HepG2 (cell line): ENCODE results near the gene LRRN4CL. TPM values are rescaled to one million over a fixed set of nuclear protein-coding genes. Genes with fewer than 3 reads are reported as not detected.

ENCODE experiments used
- AGO1 ChIP-seq: fragments of 200-400 bp; formaldehyde crosslinking; IDR thresholded peaks from 2 replicates; pipeline ENCODE4 v1.6.1; 2017; ENCODE audit warnings: mild to moderate bottlenecking, low read depth, low read length, moderate library complexity; ENCODE audit not compliant: poor library complexity, severe bottlenecking
- CENPT ChIP-seq: sonication (generic); formaldehyde crosslinking; IDR thresholded peaks from 2 replicates; pipeline ENCODE4 v1.8.0; 2022; ENCODE audit warnings: low read depth, mild to moderate bottlenecking, moderate library complexity, missing genetic modification reagents
- CHCHD3 ChIP-seq: sonication (generic); formaldehyde crosslinking; IDR thresholded peaks from 2 replicates; pipeline ENCODE4 v1.8.0; 2022; ENCODE audit warnings: mild to moderate bottlenecking, missing genetic modification reagents, moderate library complexity
- ISL2 ChIP-seq: sonication (generic); formaldehyde crosslinking; IDR thresholded peaks from 2 replicates; pipeline ENCODE4 v1.5.0; 2020; ENCODE audit warnings: missing genetic modification reagents
- MAZ ChIP-seq, 2 experiments: sonication (generic) in 1 of 2; formaldehyde crosslinking in 1 of 2; IDR thresholded peaks; 2 replicates each; pipeline versions ENCODE4 v1.5.0 to v1.6.1; 2012 to 2020; ENCODE audit warnings: low read depth in 2 of 2, mild to moderate bottlenecking in 2 of 2, borderline replicate concordance in 1 of 2, improper control_type of control experiment in 1 of 2, low read length in 1 of 2, missing genetic modification reagents in 1 of 2, moderate library complexity in 1 of 2
- MZF1 ChIP-seq: sonication (generic); formaldehyde crosslinking; IDR thresholded peaks from 2 replicates; pipeline ENCODE4 v1.8.1; 2023; ENCODE audit warnings: mild to moderate bottlenecking, missing genetic modification reagents, borderline replicate concordance
- NCOR1 ChIP-seq: fragments of 200-600 bp; sonication (generic); IDR thresholded peaks from 2 replicates; pipeline ENCODE4 v1.7.0; 2017; ENCODE audit warnings: antibody characterized with exemption, low read length, borderline replicate concordance
- PAF1 ChIP-seq: IDR thresholded peaks from 2 replicates; pipeline ENCODE4 v1.6.1; 2016; ENCODE audit warnings: missing genetic modification reagents, missing compliant biosample characterization
- ZNF253 ChIP-seq: sonication (generic); formaldehyde crosslinking; IDR thresholded peaks from 2 replicates; pipeline ENCODE4 v1.8.0; 2022; ENCODE audit warnings: mild to moderate bottlenecking, missing genetic modification reagents, borderline replicate concordance
- ZNF317 ChIP-seq: sonication (generic); formaldehyde crosslinking; IDR thresholded peaks from 2 replicates; pipeline ENCODE4 v1.5.0; 2020; ENCODE audit warnings: mild to moderate bottlenecking, missing genetic modification reagents
- ZNF672 ChIP-seq: sonication (generic); formaldehyde crosslinking; IDR thresholded peaks from 2 replicates; pipeline ENCODE4 v1.8.1; 2022; ENCODE audit warnings: missing genetic modification reagents
- ZNF816 ChIP-seq: sonication (generic); formaldehyde crosslinking; IDR thresholded peaks from 2 replicates; pipeline ENCODE4 v1.8.0; 2022; ENCODE audit warnings: missing genetic modification reagents, mild to moderate bottlenecking, borderline replicate concordance
- ZNF878 ChIP-seq: sonication (generic); formaldehyde crosslinking; IDR thresholded peaks from 2 replicates; pipeline ENCODE4 v1.8.1; 2023; ENCODE audit warnings: mild to moderate bottlenecking, missing genetic modification reagents, moderate library complexity
- ZSCAN29 ChIP-seq: sonication (generic); formaldehyde crosslinking; conservative IDR thresholded peaks from 2 replicates; pipeline ENCODE4 v1.4.0; 2020; ENCODE audit warnings: mild to moderate bottlenecking, missing genetic modification reagents
- ZSCAN30 ChIP-seq: sonication (generic); formaldehyde crosslinking; IDR thresholded peaks from 2 replicates; pipeline ENCODE4 v1.5.0; 2020; ENCODE audit warnings: mild to moderate bottlenecking, missing genetic modification reagents
- polyA plus RNA-seq, 8 experiments: library from polyadenylated mRNA; depleted of rRNA in 3 of 8; stranded (reverse) in 7 of 8; unstranded in 1 of 8; fragments of >200 nt; fragmentation: Illumina TruSeq in 4 of 8; extraction: Trizol in 4 of 8; gene quantifications; 2 replicates each; pipeline versions ENCODE4 v1.2.1 to v1.2.3, GENCODE V29; 2011 to 2016; ENCODE audit warnings: low read depth in 4 of 8, missing spikeins in 1 of 8, mixed read lengths in 1 of 8; ENCODE audit not compliant: insufficient read depth in 1 of 8
- total RNA-seq, 5 experiments: library from RNA; depleted of rRNA; stranded (reverse); fragments of >200 nt; fragmentation: Illumina TruSeq; extraction: Trizol; gene quantifications; 2 replicates each; pipeline ENCODE4 v1.2.3, GENCODE V29; 2016; ENCODE audit warnings: low read depth in 1 of 5
- TF ChIP-seq, protein P1 (sequence below): sonication (generic); formaldehyde crosslinking; IDR thresholded peaks from 2 replicates; pipeline ENCODE4 v1.8.0; 2022; ENCODE audit warnings: missing genetic modification reagents, mild to moderate bottlenecking, inconsistent platforms, borderline replicate concordance
- TF ChIP-seq, protein P2 (sequence below): sonication (generic); formaldehyde crosslinking; IDR thresholded peaks from 2 replicates; pipeline ENCODE4 v1.5.0; 2020; ENCODE audit warnings: mild to moderate bottlenecking, missing genetic modification reagents
- TF ChIP-seq, protein P3 (sequence below): sonication (generic); formaldehyde crosslinking; IDR thresholded peaks from 2 replicates; pipeline ENCODE4 v1.4.0; 2020; ENCODE audit warnings: missing genetic modification reagents

The LRRN4CL gene
- total and polyA plus RNA-seq, 2 of the 13 experiments (the other 11 are each of a cell fraction or from before 2014, with no cell fraction given) = 0.11 TPM; not detected in 1

DNA sequence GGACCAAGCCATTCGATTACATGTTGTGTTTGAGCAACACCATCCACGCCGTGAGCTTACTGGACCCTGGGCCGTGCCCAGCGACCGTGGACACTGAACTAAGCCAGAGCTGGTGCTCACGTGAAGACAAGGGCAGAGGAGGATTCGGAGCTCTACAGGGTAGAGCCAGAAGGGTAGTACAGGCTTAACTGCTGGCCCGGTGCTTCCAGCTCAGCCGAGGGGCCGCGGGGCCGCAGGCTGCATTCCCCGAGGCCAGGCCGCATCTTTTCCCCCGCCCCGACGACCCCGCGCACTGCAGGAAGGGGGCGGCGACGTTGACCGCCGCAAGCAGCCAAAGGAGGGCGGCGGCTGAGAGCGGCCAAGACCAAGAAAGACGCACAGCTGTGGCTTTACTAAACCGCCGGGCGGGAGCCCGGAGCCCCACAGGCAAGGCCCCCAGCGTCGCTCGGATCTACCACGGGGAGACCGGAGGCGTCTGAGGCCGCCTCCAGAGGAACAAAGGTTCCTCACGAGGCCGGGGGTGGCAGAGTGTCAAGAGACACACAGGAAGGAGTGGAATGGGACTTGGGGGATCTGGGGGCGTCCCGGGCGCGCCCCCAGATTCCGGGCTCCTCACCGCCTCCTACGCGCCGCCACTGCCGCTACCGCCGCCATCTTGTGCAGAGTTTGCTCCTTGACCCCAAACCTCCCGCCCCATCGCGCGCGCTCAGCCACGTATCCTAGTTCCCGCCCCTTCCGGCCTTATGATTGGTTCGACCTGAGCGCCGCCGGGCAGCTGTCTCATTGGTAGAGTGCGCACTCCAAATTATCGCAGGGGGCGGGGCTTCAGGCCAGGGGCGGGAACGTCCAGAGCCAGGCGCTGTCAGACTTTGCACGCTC is 43.1 kb downstream of the LRRN4CL start, which contains the start of gene GANAB (continued):
- TF ChIP-seq ZSCAN29 (CRISPR knock-in tag) (no peak), MAZ (IDR thresholded peaks at IDR 0.05; ENCODE audit: borderline replicate concordance, low read depth, low read length) (no peak), MAZ (CRISPR knock-in tag; IDR thresholded peaks at IDR 0.05; ENCODE audit: low read depth) (no peak; the same call in 1 of the 2 replicates), PAF1 (CRISPR knock-in tag) (no peak), ZNF253 (no peak), CHCHD3 (CRISPR knock-in tag) (no peak), ZNF672 (CRISPR knock-in tag) (no peak), MZF1 (CRISPR knock-in tag) (no peak), ZNF317 (peak; percentile 61; the same call in 1 of the 2 replicates), NCOR1 (no peak), AGO1 (peak; percentile 84), ZNF816 (CRISPR knock-in tag) (0 out of 2 replicates have a peak, but pooled peaks have one; percentile 72), ISL2 (0 out of 2 replicates have a peak, but pooled peaks have one; percentile 13), ZNF878 (peak; percentile 43; the same call in 1 of the 2 replicates), ZSCAN30 (0 out of 2 replicates have a peak, but pooled peaks have one; percentile 44), CENPT (CRISPR knock-in tag) (no peak)
- TF ChIP-seq, protein P1, sequence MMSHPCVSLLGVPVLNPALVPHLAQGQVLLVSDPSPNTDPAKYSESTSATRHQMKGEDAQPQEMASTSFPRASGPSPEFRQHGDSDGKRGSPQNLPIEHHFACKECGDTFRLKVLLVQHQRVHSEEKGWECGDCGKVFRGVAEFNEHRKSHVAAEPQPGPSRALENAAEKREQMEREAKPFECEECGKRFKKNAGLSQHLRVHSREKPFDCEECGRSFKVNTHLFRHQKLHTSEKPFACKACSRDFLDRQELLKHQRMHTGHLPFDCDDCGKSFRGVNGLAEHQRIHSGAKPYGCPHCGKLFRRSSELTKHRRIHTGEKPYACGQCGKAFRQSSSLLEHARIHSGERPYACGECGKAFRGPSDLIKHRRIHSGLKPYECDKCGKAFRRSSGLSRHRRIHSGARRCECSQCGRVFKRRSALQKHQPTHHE = no peak; the same call in 1 of the 2 replicates
- TF ChIP-seq, protein P2, sequence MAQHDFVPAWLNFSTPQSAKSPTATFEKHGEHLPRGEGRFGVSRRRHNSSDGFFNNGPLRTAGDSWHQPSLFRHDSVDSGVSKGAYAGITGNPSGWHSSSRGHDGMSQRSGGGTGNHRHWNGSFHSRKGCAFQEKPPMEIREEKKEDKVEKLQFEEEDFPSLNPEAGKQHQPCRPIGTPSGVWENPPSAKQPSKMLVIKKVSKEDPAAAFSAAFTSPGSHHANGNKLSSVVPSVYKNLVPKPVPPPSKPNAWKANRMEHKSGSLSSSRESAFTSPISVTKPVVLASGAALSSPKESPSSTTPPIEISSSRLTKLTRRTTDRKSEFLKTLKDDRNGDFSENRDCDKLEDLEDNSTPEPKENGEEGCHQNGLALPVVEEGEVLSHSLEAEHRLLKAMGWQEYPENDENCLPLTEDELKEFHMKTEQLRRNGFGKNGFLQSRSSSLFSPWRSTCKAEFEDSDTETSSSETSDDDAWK (CRISPR knock-in tag) = no peak
- TF ChIP-seq, protein P3, sequence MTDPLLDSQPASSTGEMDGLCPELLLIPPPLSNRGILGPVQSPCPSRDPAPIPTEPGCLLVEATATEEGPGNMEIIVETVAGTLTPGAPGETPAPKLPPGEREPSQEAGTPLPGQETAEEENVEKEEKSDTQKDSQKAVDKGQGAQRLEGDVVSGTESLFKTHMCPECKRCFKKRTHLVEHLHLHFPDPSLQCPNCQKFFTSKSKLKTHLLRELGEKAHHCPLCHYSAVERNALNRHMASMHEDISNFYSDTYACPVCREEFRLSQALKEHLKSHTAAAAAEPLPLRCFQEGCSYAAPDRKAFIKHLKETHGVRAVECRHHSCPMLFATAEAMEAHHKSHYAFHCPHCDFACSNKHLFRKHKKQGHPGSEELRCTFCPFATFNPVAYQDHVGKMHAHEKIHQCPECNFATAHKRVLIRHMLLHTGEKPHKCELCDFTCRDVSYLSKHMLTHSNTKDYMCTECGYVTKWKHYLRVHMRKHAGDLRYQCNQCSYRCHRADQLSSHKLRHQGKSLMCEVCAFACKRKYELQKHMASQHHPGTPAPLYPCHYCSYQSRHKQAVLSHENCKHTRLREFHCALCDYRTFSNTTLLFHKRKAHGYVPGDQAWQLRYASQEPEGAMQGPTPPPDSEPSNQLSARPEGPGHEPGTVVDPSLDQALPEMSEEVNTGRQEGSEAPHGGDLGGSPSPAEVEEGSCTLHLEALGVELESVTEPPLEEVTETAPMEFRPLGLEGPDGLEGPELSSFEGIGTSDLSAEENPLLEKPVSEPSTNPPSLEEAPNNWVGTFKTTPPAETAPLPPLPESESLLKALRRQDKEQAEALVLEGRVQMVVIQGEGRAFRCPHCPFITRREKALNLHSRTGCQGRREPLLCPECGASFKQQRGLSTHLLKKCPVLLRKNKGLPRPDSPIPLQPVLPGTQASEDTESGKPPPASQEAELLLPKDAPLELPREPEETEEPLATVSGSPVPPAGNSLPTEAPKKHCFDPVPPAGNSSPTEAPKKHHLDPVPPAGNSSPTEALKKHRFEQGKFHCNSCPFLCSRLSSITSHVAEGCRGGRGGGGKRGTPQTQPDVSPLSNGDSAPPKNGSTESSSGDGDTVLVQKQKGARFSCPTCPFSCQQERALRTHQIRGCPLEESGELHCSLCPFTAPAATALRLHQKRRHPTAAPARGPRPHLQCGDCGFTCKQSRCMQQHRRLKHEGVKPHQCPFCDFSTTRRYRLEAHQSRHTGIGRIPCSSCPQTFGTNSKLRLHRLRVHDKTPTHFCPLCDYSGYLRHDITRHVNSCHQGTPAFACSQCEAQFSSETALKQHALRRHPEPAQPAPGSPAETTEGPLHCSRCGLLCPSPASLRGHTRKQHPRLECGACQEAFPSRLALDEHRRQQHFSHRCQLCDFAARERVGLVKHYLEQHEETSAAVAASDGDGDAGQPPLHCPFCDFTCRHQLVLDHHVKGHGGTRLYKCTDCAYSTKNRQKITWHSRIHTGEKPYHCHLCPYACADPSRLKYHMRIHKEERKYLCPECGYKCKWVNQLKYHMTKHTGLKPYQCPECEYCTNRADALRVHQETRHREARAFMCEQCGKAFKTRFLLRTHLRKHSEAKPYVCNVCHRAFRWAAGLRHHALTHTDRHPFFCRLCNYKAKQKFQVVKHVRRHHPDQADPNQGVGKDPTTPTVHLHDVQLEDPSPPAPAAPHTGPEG = no peak
